Gastrocnemius medialis (tissue), 4 donors: Measurements from ENCODE around the gene SLC36A1. TPM values are rescaled to one million over a fixed set of nuclear protein-coding genes. Genes with fewer than 3 reads are reported as not detected.

Source experiments
- ATAC-seq, 2 donors: fragments of 150-250 bp; one replicate each; pipeline ENCODE4 v1.9.1; 2016
- DNase-seq, 2 donors: peaks; one replicate each; pipeline ENCODE4 v3.0.0-alpha.2; 2019
- H3K27ac ChIP-seq, 4 donors: fragments of 200-600 bp; sonication (generic); 1 replicate in 1 of 4; 2 replicates in 3 of 4; pipeline ENCODE4 v1.5.1; 2016 to 2018; ENCODE audit warnings: mild to moderate bottlenecking in 2 of 4, moderate library complexity in 1 of 4
- H3K27me3 ChIP-seq, 3 donors: fragments of 200-600 bp; sonication (generic) in 2 of 3; 1 replicate in 1 of 3; 2 replicates in 2 of 3; pipeline versions ENCODE4 v1.5.1 to v1.6.0; 2016 to 2019; ENCODE audit warnings: mild to moderate bottlenecking in 1 of 3, moderate library complexity in 1 of 3
- H3K36me3 ChIP-seq, 2 donors: fragments of 200-600 bp; sonication (generic) in 1 of 2; one replicate each; pipeline ENCODE4 v1.5.1; 2017 to 2018
- H3K4me1 ChIP-seq, 2 donors: fragments of 200-600 bp; sonication (generic) in 1 of 2; one replicate each; pipeline ENCODE4 v1.5.1; 2016 to 2017; ENCODE audit warnings: mild to moderate bottlenecking in 2 of 2
- H3K4me3 ChIP-seq, 4 donors: fragments of 200-600 bp; sonication (generic) in 3 of 4; 1 replicate in 1 of 4; 2 replicates in 3 of 4; pipeline ENCODE4 v1.5.1; 2016 to 2019; ENCODE audit warnings: mild to moderate bottlenecking in 2 of 4
- H3K9me3 ChIP-seq, 3 donors: fragments of 200-600 bp; sonication (generic) in 2 of 3; 1 replicate in 1 of 3; 2 replicates in 2 of 3; pipeline ENCODE4 v1.5.1; 2016 to 2019
- POLR2A ChIP-seq, 2 donors: fragments of 450-650 bp; IDR thresholded peaks; one replicate each; pipeline ENCODE4 v1.6.1; 2017; ENCODE audit warnings: antibody characterized with exemption in 2 of 2, mild to moderate bottlenecking in 2 of 2, moderate library complexity in 2 of 2
- in situ Hi-C, 4 donors: fragments of 200-750 bp; cut with MboI; loops; one replicate each; pipeline versions ENCODE4 v1.15.0 to v1.8.0; 2017; ENCODE audit warnings: low sequenced_read_pairs in 4 of 4
- intact Hi-C: fragments of 100-400 bp; cut with DNase I; formaldehyde crosslinking; loops from one replicate; pipeline ENCODE4 v1.15.1; 2023; ENCODE audit warnings: low total_unique reads
- total RNA-seq, 4 donors: library from RNA; depleted of rRNA; stranded (reverse); fragments of >200 nt; gene quantifications; one replicate each; pipeline versions ENCODE4 v1.1.0 to v1.2.3, GENCODE V29; 2016
- TF ChIP-seq, protein P1 (sequence below), 5 experiments: fragments of 450-650 bp in 3 of 5; fragments of 200-600 bp in 2 of 5; sonication (generic) in 2 of 5; IDR thresholded peaks in 4 of 5; conservative IDR thresholded peaks in 1 of 5; 1 replicate in 4 of 5; 2 replicates in 1 of 5; pipeline ENCODE4 v1.5.1; 2016 to 2019; ENCODE audit warnings: antibody characterized with exemption in 5 of 5, mild to moderate bottlenecking in 3 of 5, moderate library complexity in 3 of 5

SLC36A1 gene
- total RNA-seq, 4 donors from 2014 or later: 4.6 to 14.7 (median 8.5) TPM

DNA sequence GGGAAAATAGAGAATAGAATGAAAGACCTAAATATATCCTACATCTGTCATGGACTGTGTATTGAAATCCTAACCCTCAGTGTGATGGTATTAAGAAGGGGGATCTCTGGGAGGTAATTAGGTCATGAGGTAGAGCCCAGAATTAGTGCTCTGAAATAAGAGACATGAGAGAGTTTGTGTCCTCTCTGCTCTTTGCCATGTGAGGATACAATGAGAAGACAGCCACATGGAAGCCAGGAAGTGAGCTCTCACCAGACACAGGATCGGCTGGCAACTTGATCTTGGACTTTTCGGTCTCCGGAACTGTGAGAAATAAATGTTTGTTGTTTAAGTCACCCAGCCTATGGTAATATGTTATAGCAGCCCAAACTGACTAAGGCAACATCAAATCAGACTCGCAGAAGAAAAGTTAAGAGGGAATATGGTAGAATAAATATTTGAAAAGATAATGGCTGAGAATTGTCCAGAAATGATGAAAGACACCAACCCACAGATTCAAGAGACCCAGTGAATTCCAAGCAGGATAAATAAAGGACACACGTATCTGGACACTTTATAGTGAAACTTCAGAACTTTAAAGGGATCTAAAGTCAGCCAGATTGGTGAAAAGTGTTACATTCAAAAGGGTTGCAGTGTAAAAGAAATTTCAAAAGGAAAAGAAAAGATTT lies 12.7 kb upstream of the SLC36A1 start:
- H3K36me3 ChIP-seq: no peaks in the 10 kb centered on the region
- peak overlapping the region; percentile 42 to 48 (median 44) for H3K4me3 ChIP-seq
- H3K27ac ChIP-seq: peak overlapping the region; percentile 83 to 91 (median 88)
- H3K27me3 ChIP-seq: no peaks in the 10 kb centered on the region
- ATAC-seq (peak; percentile 97 to 98), DNase-seq (peak; percentile 68 to 73)
- peak; percentile 40 to 74 for TF ChIP-seq POLR2A (IDR thresholded peaks at IDR 0.05)
- TF ChIP-seq, protein P1, sequence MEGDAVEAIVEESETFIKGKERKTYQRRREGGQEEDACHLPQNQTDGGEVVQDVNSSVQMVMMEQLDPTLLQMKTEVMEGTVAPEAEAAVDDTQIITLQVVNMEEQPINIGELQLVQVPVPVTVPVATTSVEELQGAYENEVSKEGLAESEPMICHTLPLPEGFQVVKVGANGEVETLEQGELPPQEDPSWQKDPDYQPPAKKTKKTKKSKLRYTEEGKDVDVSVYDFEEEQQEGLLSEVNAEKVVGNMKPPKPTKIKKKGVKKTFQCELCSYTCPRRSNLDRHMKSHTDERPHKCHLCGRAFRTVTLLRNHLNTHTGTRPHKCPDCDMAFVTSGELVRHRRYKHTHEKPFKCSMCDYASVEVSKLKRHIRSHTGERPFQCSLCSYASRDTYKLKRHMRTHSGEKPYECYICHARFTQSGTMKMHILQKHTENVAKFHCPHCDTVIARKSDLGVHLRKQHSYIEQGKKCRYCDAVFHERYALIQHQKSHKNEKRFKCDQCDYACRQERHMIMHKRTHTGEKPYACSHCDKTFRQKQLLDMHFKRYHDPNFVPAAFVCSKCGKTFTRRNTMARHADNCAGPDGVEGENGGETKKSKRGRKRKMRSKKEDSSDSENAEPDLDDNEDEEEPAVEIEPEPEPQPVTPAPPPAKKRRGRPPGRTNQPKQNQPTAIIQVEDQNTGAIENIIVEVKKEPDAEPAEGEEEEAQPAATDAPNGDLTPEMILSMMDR (IDR thresholded peaks at IDR 0.05 in 4 of 5, conservative IDR thresholded peaks at IDR 0.05 in 1 of 5): no peak
- peaks cover 32 to 44% of the 10 kb centered on the region in 2 donors for H3K4me1 ChIP-seq
- in situ Hi-C loops (loop anchor here in 1 of 4 donors (10.0 kb wide), 1 partner anchor 210 kb away; no protein-coding TSS in a partner anchor), intact Hi-C loops (loop anchor here (1.0 to 5.0 kb wide), 2 partner anchors 51 to 87 kb away; partner anchors contain the start of gene SLC36A2)
- no peaks in the 10 kb centered on the region for H3K9me3 ChIP-seq

DNA sequence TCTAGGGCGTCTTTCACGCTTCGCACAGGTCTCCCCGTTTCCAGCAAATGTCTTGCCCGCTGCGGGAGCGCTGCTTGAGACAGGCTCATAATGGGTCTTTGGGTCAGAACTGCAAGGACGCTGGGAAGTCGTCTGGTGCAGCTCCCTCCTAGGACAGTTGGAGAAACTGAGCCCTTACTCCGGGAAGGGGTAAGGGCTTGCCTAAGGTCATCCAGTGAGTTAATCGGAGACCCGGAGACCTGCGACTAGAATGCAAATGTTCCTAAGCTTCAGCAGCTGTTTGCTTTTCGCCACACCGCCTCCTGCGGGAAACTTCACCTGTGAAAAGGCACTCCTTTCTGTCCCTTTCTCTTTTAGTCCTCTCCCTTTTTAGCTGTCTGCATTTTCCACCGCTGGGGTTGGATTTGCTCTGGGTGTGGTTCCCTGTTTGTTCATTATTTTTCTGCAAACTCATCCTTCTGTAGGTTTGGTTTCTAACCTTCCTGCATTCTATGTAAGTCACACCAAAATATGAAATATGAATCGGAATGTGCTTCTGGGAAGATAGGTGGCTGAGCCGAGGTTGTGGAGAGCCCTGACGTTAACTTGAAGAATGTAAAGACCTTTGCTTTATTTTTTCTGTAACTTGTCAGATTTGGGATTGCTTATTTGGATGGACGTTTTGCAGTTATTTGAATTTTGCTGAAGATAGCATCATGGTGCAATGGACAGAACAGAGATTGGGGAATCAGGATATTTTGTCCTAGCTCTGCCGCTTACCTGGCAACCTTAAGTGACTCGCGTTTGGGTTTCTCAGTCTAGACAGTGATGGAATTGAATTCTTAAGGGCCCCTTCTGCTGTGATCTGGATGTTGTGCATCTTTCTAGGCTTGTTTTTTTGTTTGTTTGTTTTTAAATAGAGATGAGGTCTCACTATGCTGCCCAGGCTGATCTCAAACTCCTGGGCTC lies 909 bp downstream of the SLC36A1 start:
- TF ChIP-seq, protein P1 (IDR thresholded peaks at IDR 0.05 in 4 of 5, conservative IDR thresholded peaks at IDR 0.05 in 1 of 5): peak in 1 of 5 experiments; percentile 37
- no peak for TF ChIP-seq POLR2A (IDR thresholded peaks at IDR 0.05)
- Histone ChIP-seq H3K36me3 (no peaks in the 10 kb centered on the region), H3K4me3 (peak overlapping the region; percentile 77 to 90 (median 85)), H3K9me3 (no peaks in the 10 kb centered on the region), H3K27ac (peak overlapping the region; percentile 80 to 93 (median 86)), H3K27me3 (no peaks in the 10 kb centered on the region), H3K4me1 (peaks cover 29 to 44% of the 10 kb centered on the region in 2 donors)
- ATAC-seq (peak; percentile 5 to 27), DNase-seq (no peak)
- intact Hi-C loops: no loop called here
- in situ Hi-C loops: loop anchor here in 3 of 4 donors (5.0 to 10.0 kb wide), 5 partner anchors 54 to 286 kb away; no protein-coding TSS in a partner anchor

DNA sequence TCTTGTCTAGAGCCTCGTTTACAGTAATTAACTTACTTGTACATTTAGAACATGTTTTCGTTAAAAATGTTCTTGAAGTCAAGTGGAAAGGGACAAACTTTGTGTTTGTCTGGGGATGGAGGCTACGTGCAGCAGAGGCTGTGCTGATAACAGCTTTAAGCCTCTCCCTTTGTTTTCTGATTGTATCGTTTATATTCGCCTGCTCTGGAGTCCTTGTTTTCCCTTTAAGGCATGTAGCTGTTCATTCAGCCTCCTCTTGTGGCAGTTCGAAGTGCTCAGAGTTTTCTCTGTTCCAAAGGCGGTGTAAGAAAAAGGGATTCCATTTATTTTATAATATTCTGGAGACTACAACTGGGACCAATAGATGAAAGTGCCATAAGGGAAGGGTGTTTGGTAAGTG lies 1.9 kb downstream of the SLC36A1 start:
- Histone ChIP-seq H3K9me3 (no peaks in the 10 kb centered on the region), H3K4me3 (peak overlapping the region in 1 of 4 donors; percentile 90), H3K27me3 (no peaks in the 10 kb centered on the region), H3K27ac (peak overlapping the region in 1 of 4 donors; percentile 93), H3K36me3 (no peaks in the 10 kb centered on the region), H3K4me1 (peaks cover 30 to 44% of the 10 kb centered on the region in 2 donors)
- intact Hi-C loops: no loop called here
- no peak for DNase-seq
- no peak for ATAC-seq
- TF ChIP-seq POLR2A (IDR thresholded peaks at IDR 0.05): no peak
- TF ChIP-seq, protein P1 (IDR thresholded peaks at IDR 0.05 in 4 of 5, conservative IDR thresholded peaks at IDR 0.05 in 1 of 5): no peak
- in situ Hi-C loops: loop anchor here in 3 of 4 donors (5.0 to 10.0 kb wide), 5 partner anchors 53 to 286 kb away; no protein-coding TSS in a partner anchor

DNA sequence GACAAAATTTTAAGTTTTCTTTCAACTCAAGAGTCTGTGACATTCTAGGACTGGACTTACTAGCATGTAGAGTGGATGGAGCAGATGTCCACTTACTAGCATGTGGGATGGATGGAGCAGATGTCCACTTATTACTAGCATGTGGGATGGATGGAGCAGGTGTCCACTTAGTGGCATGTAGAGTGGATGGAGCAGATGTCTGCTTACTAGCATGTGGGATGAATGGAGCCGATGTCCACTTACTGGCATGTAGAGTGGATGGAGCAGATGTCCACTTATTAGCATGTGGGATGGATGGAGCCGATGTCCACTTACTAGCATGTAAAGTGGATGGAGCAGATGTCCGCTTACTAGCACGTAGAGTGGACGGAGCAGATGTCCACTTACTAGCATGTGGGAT lies 2.4 kb downstream of the SLC36A1 start:
- Histone ChIP-seq H3K36me3 (no peaks in the 10 kb centered on the region), H3K27me3 (no peaks in the 10 kb centered on the region), H3K4me3 (no peak overlapping the region), H3K27ac (no peak overlapping the region), H3K4me1 (peaks cover 36 to 45% of the 10 kb centered on the region in 2 donors), H3K9me3 (no peaks in the 10 kb centered on the region)
- TF ChIP-seq POLR2A (IDR thresholded peaks at IDR 0.05): no peak
- TF ChIP-seq, protein P1 (IDR thresholded peaks at IDR 0.05 in 4 of 5, conservative IDR thresholded peaks at IDR 0.05 in 1 of 5): no peak
- in situ Hi-C loops (loop anchor here in 3 of 4 donors (5.0 to 25.0 kb wide), 7 partner anchors 52 to 305 kb away; partner anchors contain the start of gene ATOX1 (in 1 of the 3)), intact Hi-C loops (no loop called here)
- ATAC-seq (no peak), DNase-seq (no peak)
